T-cell (primary cell): ENCODE data around the gene TSPAN9. TPM values are rescaled to one million over a fixed set of nuclear protein-coding genes. Genes with fewer than 3 reads are reported as not detected.

Experiments used
- ATAC-seq, 4 experiments: fragments of 200-7000 bp in 3 of 4; fragments of 150-1000 bp in 1 of 4; cut with Tn5 transposase; replicated peaks in 1 of 4; 1 replicate in 3 of 4; 2 replicates in 1 of 4; pipeline ENCODE4 v1.10.0; 2021; ENCODE audit warnings: moderate library complexity in 3 of 4, mild to moderate bottlenecking in 2 of 4, moderate number of reproducible peaks in 1 of 4
- CTCF ChIA-PET, 2 donors: fragments of 300-600 bp; sonication (Branson Sonifier 250); formaldehyde crosslinking; loops; one replicate each; lab custom pipeline; 2022; ENCODE audit warnings: antibody characterized with exemption in 2 of 2; lab: Charles Lee
- POLR2A ChIA-PET, 2 donors: fragments of 300-600 bp; sonication (Branson Sonifier 250); formaldehyde crosslinking; loops; one replicate each; lab custom pipeline; 2022; ENCODE audit warnings: antibody characterized with exemption in 2 of 2; lab: Charles Lee
- DNase-seq, 35 experiments: peaks; one replicate each; pipeline versions ENCODE4 v3.0.0 to v3.0.0-alpha.2; 2013 to 2023
- H3K27ac ChIP-seq: one replicate; pipeline ENCODE4 v1.5.1; 2013; ENCODE audit warnings: low read length
- H3K27me3 ChIP-seq, 2 experiments: replicated peaks in 1 of 2; 1 replicate in 1 of 2; 2 replicates in 1 of 2; pipeline versions ENCODE4 v1.6.1 to v1.7.0; 2013; ENCODE audit warnings: low read length in 1 of 2, mixed read lengths in 1 of 2; ENCODE audit not compliant: control insufficient read depth in 2 of 2, insufficient read depth in 2 of 2; ENCODE audit errors: extremely low read depth in 1 of 2
- H3K36me3 ChIP-seq, 2 donors: 1 replicate in 1 of 2; 2 replicates in 1 of 2; pipeline versions ENCODE4 v1.6.1 to v1.7.0; 2013; ENCODE audit warnings: low read length in 1 of 2; ENCODE audit not compliant: control insufficient read depth in 2 of 2, insufficient read depth in 1 of 2; ENCODE audit errors: extremely low read depth in 1 of 2
- H3K4me1 ChIP-seq, 2 experiments: 1 replicate in 1 of 2; 2 replicates in 1 of 2; pipeline versions ENCODE4 v1.6.1 to v1.7.0; 2013; ENCODE audit warnings: low read length in 2 of 2, mixed read lengths in 1 of 2; ENCODE audit not compliant: insufficient read depth in 2 of 2, control insufficient read depth in 1 of 2; ENCODE audit errors: extremely low read depth in 1 of 2
- H3K4me3 ChIP-seq, 2 donors: 1 replicate in 1 of 2; 2 replicates in 1 of 2; pipeline versions ENCODE4 v1.5.1 to v1.7.0; 2013; ENCODE audit warnings: mild to moderate bottlenecking in 2 of 2, low read length in 1 of 2, moderate library complexity in 1 of 2; ENCODE audit not compliant: control insufficient read depth in 1 of 2; ENCODE audit errors: extremely low read depth in 1 of 2
- H3K9me3 ChIP-seq: 2 replicates; pipeline ENCODE4 v1.7.0; 2013
- H3K27ac Mint-ChIP-seq, 2 donors: one replicate each; pipeline ENCODE4 v1.8.0; 2020 to 2021; ENCODE audit warnings: mild to moderate bottlenecking in 2 of 2, mixed read lengths in 2 of 2
- H3K27me3 Mint-ChIP-seq, 2 donors: one replicate each; pipeline ENCODE4 v1.8.0; 2021 to 2022; ENCODE audit warnings: mixed read lengths in 2 of 2
- H3K36me3 Mint-ChIP-seq: one replicate; pipeline ENCODE4 v1.8.0; 2021; ENCODE audit warnings: mixed read lengths
- H3K4me1 Mint-ChIP-seq, 3 donors: one replicate each; pipeline ENCODE4 v1.8.0; 2020 to 2022; ENCODE audit warnings: mixed read lengths in 3 of 3, mild to moderate bottlenecking in 1 of 3
- H3K4me3 Mint-ChIP-seq, 3 donors: one replicate each; pipeline ENCODE4 v1.8.0; 2020 to 2022; ENCODE audit warnings: mild to moderate bottlenecking in 3 of 3, mixed read lengths in 3 of 3, moderate library complexity in 3 of 3
- H3K9me3 Mint-ChIP-seq, 3 donors: one replicate each; pipeline ENCODE4 v1.8.0; 2020 to 2022; ENCODE audit warnings: mixed read lengths in 3 of 3
- WGBS: methylation state at CpG from one replicate; pipeline ENCODE4 v1.1.5; 2013; ENCODE audit warnings: missing lambda C conversion rate; ENCODE audit not compliant: insufficient coverage; 5-methylcytosine and 5-hydroxymethylcytosine counted together
- total RNA-seq, 35 experiments: library from RNA in 6 of 35; stranded (reverse) in 6 of 35; fragments of 120-200 nt in 1 of 35; gene quantifications; one replicate each; pipeline versions ENCODE4 v1.2.1 to v1.2.4 and lab custom pipeline; 2013 to 2026

TSPAN9 gene
- total RNA-seq, 5 donors from 2014 or later (not counting 1 experiment from before 2014, with no cell fraction given): 0.56 to 1.1 (median 0.70) TPM

DNA sequence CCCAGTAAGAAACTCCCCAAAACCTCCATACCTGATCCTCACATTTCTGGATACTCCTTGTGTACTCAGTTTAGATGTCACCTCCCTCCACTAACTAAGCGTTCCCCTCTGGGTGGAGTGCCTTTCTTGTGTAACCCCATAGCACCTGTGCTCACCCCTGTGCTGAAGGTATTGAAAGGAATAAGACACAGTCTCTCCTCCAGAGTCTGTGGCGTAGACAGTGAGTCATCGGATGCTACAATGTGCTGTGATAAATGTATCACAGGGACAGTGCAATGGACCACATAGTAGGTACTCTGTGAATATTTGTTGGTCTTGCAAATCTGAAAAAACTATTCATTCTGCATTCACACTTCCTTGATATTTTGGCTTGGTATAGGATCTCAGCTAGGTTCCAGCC is 30.8 kb downstream of the TSPAN9 start:
- no CpG with 5 or more reads among the region's 3 CpGs for WGBS
- ATAC-seq (no peak), DNase-seq (no peak)
- Mint-ChIP-seq H3K9me3 (no peaks in the 10 kb centered on the region), H3K4me1 (no peaks in the 10 kb centered on the region), H3K4me3 (no peak overlapping the region), H3K27me3 (peaks cover 4 to 9% of the 10 kb centered on the region in 2 donors), H3K36me3 (no peaks in the 10 kb centered on the region), H3K27ac (no peak overlapping the region)
- Histone ChIP-seq H3K27me3 (peaks cover 2 to 22% of the 10 kb centered on the region in 2 experiments), H3K27ac (no peak overlapping the region), H3K4me3 (no peak overlapping the region), H3K4me1 (no peaks in the 10 kb centered on the region), H3K36me3 (no peaks in the 10 kb centered on the region), H3K9me3 (no peaks in the 10 kb centered on the region)
- ChIA-PET POLR2A (no interaction called here), CTCF (no interaction called here)

GRCh38 chr12:3110578-3110977 is 33.4 kb downstream of the TSPAN9 start:
- ChIA-PET POLR2A (no interaction called here), CTCF (no interaction called here)
- Histone ChIP-seq H3K4me1 (no peaks in the 10 kb centered on the region), H3K9me3 (no peaks in the 10 kb centered on the region), H3K36me3 (no peaks in the 10 kb centered on the region), H3K27me3 (peaks cover 3 to 8% of the 10 kb centered on the region in 2 experiments), H3K27ac (no peak overlapping the region), H3K4me3 (no peak overlapping the region)
- Mint-ChIP-seq H3K4me3 (no peak overlapping the region), H3K36me3 (peaks cover 3% of the 10 kb centered on the region), H3K4me1 (no peaks in the 10 kb centered on the region), H3K27ac (no peak overlapping the region), H3K27me3 (peaks cover 0 to 5% of the 10 kb centered on the region in 2 donors), H3K9me3 (no peaks in the 10 kb centered on the region)
- no peak for ATAC-seq
- DNase-seq: no peak
- 64% methylated on average over 2 of the region's 2 CpGs for WGBS

- H3K4me3 ChIP-seq: no peak overlapping the region
- H3K9me3 Mint-ChIP-seq: no peaks in the 10 kb centered on the region
- no peaks in the 10 kb centered on the region for H3K36me3 ChIP-seq
- DNase-seq (no peak), ATAC-seq (no peak)
- H3K9me3 ChIP-seq: no peaks in the 10 kb centered on the region
- H3K4me1 ChIP-seq: no peaks in the 10 kb centered on the region
- no peak overlapping the region for H3K27ac Mint-ChIP-seq
- WGBS: 68% methylated on average over 6 of the region's 8 CpGs
- peaks cover 3% of the 10 kb centered on the region for H3K36me3 Mint-ChIP-seq
- no peaks in the 10 kb centered on the region for H3K4me1 Mint-ChIP-seq
- no peak overlapping the region for H3K4me3 Mint-ChIP-seq
- CTCF ChIA-PET: no interaction called here
- peaks cover 5 to 16% of the 10 kb centered on the region in 2 experiments for H3K27me3 ChIP-seq
- peaks cover 8 to 12% of the 10 kb centered on the region in 2 donors for H3K27me3 Mint-ChIP-seq
- POLR2A ChIA-PET: no interaction called here
- H3K27ac ChIP-seq: no peak overlapping the region
Observed at GRCh38 chr12:3113671-3114325, 36.6 kb downstream of the TSPAN9 start.

DNA sequence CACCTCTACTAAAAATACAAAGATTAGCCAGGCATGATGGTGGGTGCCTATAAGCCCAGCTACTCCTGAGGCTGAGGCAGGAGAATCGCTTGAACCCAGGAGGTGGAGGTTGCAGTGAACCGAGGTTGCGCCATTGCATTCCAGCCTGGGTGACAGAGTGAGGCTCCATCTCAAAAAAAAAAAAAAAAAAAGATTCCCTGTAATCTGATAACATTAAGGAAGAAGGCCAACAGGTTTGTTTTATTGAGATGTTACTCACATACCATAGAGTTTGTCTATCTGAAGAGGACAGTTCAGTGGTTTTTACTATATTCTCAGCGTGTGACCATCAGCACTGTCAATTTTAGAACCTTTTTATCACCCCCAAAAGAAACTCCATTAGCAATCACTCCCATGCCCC is 37.5 kb downstream of the TSPAN9 start:
- H3K9me3 ChIP-seq: no peaks in the 10 kb centered on the region
- ChIA-PET CTCF (no interaction called here), POLR2A (no interaction called here)
- Mint-ChIP-seq H3K36me3 (peaks cover 3% of the 10 kb centered on the region), H3K27me3 (peaks cover 10 to 15% of the 10 kb centered on the region in 2 donors), H3K27ac (no peak overlapping the region), H3K4me3 (no peak overlapping the region), H3K4me1 (peaks cover 5 to 7% (median 6%) of the 10 kb centered on the region in 3 donors), H3K9me3 (no peaks in the 10 kb centered on the region)
- H3K4me1 ChIP-seq: peaks cover 0 to 7% of the 10 kb centered on the region in 2 experiments
- no peaks in the 10 kb centered on the region for H3K36me3 ChIP-seq
- no peak overlapping the region for H3K27ac ChIP-seq
- no CpG with 5 or more reads among the region's 4 CpGs for WGBS
- DNase-seq (no peak), ATAC-seq (no peak)
- peaks cover 5 to 22% of the 10 kb centered on the region in 2 experiments for H3K27me3 ChIP-seq
- H3K4me3 ChIP-seq: no peak overlapping the region

GRCh38 chr12:3115078-3115477 is 37.9 kb downstream of the TSPAN9 start:
- no peak overlapping the region for H3K27ac Mint-ChIP-seq
- H3K36me3 Mint-ChIP-seq: peaks cover 3% of the 10 kb centered on the region
- peaks cover 0 to 10% of the 10 kb centered on the region in 2 experiments for H3K4me1 ChIP-seq
- H3K4me3 Mint-ChIP-seq: no peak overlapping the region
- H3K36me3 ChIP-seq: no peaks in the 10 kb centered on the region
- peaks cover 9 to 11% (median 10%) of the 10 kb centered on the region in 3 donors for H3K4me1 Mint-ChIP-seq
- ChIA-PET CTCF (no interaction called here), POLR2A (no interaction called here)
- no peak overlapping the region for H3K27ac ChIP-seq
- WGBS: 76% methylated on average over 2 of the region's 3 CpGs
- no peak overlapping the region for H3K4me3 ChIP-seq
- H3K27me3 ChIP-seq: peaks cover 5 to 25% of the 10 kb centered on the region in 2 experiments
- no peak for DNase-seq
- no peak for ATAC-seq
- H3K27me3 Mint-ChIP-seq: peaks cover 10 to 20% of the 10 kb centered on the region in 2 donors
- H3K9me3 Mint-ChIP-seq: no peaks in the 10 kb centered on the region
- no peaks in the 10 kb centered on the region for H3K9me3 ChIP-seq

GRCh38 chr12:3116106-3116844 is 39.1 kb downstream of the TSPAN9 start:
- Histone ChIP-seq H3K27ac (no peak overlapping the region), H3K27me3 (peaks cover 5 to 33% of the 10 kb centered on the region in 2 experiments), H3K4me3 (no peak overlapping the region), H3K9me3 (no peaks in the 10 kb centered on the region), H3K4me1 (peaks cover 0 to 10% of the 10 kb centered on the region in 2 experiments), H3K36me3 (no peaks in the 10 kb centered on the region)
- Mint-ChIP-seq H3K4me3 (no peak overlapping the region), H3K9me3 (no peaks in the 10 kb centered on the region), H3K27ac (no peak overlapping the region), H3K36me3 (peaks cover 3% of the 10 kb centered on the region), H3K4me1 (peaks cover 14 to 17% (median 15%) of the 10 kb centered on the region in 3 donors), H3K27me3 (peaks cover 15 to 23% of the 10 kb centered on the region in 2 donors)
- no peak for DNase-seq
- ChIA-PET CTCF (no interaction called here), POLR2A (no interaction called here)
- ATAC-seq: no peak
- WGBS: 78% methylated on average over 10 of the region's 19 CpGs
